Liver (tissue), 3 donors: ENCODE results near the gene SRPX2.

ENCODE experiments used
- EGR1 ChIP-seq, 2 donors: IDR thresholded peaks; 2 replicates each; pipeline ENCODE4 v1.6.1; 2016 to 2018; ENCODE audit warnings: antibody characterized with exemption in 2 of 2, low read depth in 2 of 2
- FOXA1 ChIP-seq: IDR thresholded peaks from 2 replicates; pipeline ENCODE4 v1.6.1; 2016; ENCODE audit warnings: antibody characterized with exemption
- JUND ChIP-seq, 2 donors: IDR thresholded peaks; 2 replicates each; pipeline ENCODE4 v1.6.1; 2016; ENCODE audit warnings: antibody characterized with exemption in 2 of 2
- YY1 ChIP-seq: IDR thresholded peaks from 2 replicates; pipeline ENCODE4 v1.6.1; 2016; ENCODE audit warnings: antibody characterized with exemption, mild to moderate bottlenecking
- TF ChIP-seq, protein P1 (sequence below): fragments of 150-350 bp; IDR thresholded peaks from 2 replicates; pipeline ENCODE4 v1.5.1; 2017; ENCODE audit warnings: improper control_type of control experiment, low read depth, low read length; ENCODE audit not compliant: missing input control
- TF ChIP-seq, protein P2 (sequence below): IDR thresholded peaks from 2 replicates; pipeline ENCODE4 v1.6.1; 2016; ENCODE audit warnings: antibody characterized with exemption
- donor health status: healthy.
- donor health status: healthy.

DNA sequence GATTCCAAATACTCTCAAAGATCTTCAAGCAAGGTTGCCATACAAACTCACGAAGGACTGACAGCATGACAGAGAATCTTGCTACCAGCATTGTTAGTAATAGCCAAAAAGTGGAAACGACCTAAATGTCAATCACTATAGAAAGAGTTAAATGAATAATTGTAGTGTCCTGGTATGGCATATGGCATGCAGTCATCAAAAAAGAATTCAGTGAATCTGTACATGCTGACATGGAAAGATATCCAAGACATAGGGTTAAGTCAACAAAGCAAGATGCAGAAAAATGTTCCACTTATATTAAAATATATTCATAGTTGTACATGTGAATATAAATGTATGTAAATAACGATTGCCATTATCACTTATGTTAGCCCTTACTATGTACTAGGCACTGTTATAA lies 37.6 kb downstream of the SRPX2 start:
- TF ChIP-seq, protein P1, sequence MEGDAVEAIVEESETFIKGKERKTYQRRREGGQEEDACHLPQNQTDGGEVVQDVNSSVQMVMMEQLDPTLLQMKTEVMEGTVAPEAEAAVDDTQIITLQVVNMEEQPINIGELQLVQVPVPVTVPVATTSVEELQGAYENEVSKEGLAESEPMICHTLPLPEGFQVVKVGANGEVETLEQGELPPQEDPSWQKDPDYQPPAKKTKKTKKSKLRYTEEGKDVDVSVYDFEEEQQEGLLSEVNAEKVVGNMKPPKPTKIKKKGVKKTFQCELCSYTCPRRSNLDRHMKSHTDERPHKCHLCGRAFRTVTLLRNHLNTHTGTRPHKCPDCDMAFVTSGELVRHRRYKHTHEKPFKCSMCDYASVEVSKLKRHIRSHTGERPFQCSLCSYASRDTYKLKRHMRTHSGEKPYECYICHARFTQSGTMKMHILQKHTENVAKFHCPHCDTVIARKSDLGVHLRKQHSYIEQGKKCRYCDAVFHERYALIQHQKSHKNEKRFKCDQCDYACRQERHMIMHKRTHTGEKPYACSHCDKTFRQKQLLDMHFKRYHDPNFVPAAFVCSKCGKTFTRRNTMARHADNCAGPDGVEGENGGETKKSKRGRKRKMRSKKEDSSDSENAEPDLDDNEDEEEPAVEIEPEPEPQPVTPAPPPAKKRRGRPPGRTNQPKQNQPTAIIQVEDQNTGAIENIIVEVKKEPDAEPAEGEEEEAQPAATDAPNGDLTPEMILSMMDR, result no peak
- no peak for TF ChIP-seq EGR1 (IDR thresholded peaks at IDR 0.05; ENCODE audit: low read depth in 2 of 2)
- TF ChIP-seq YY1, result no peak
- no peak for TF ChIP-seq JUND (IDR thresholded peaks at IDR 0.05)
- no peak for TF ChIP-seq FOXA1
- TF ChIP-seq, protein P2, sequence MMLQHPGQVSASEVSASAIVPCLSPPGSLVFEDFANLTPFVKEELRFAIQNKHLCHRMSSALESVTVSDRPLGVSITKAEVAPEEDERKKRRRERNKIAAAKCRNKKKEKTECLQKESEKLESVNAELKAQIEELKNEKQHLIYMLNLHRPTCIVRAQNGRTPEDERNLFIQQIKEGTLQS, result no peak
